RWPE1 (cell line): Measurements from ENCODE around the gene DPYSL3.

Experiments used
- CTCF ChIA-PET: fragments of 350-600 bp; sonication (Branson Sonifier 250); formaldehyde crosslinking; extraction: SDS; loops from one replicate; lab custom pipeline; 2021; lab: Yijun Ruan, JAX
- POLR2A ChIA-PET: fragments of 400-600 bp; formaldehyde crosslinking; extraction: SDS; loops from one replicate; lab custom pipeline; 2020; ENCODE audit warnings: antibody characterized with exemption; ENCODE audit not compliant: low non-redundant PET; lab: Yijun Ruan, JAX
- DNase-seq: peaks from one replicate; pipeline ENCODE4 v3.0.0; 2012; ENCODE audit warnings: low spot score
- H3K27ac ChIP-seq: fragments of 450-650 bp; 2 replicates; pipeline ENCODE4 v1.5.1; 2017
- CTCF ChIP-seq: fragments of 450-650 bp; conservative IDR thresholded peaks from 2 replicates; pipeline ENCODE4 v1.5.1; 2017; ENCODE audit warnings: low read depth, mild to moderate bottlenecking

Gene DPYSL3

GRCh38 chr5:147552897-147553296 is 43.0 kb upstream of the DPYSL3 start:
- POLR2A ChIA-PET, result no interaction called here
- TF ChIP-seq CTCF, result no peak
- CTCF ChIA-PET, result no interaction called here
- no peak for DNase-seq
- peak overlapping the region; percentile 90 for H3K27ac ChIP-seq

- H3K27ac ChIP-seq, result no peak overlapping the region
- ChIA-PET POLR2A (no interaction called here), CTCF (interaction anchor here (0.6 kb wide), 1 partner anchor 43 kb away, joined by 3 read pairs; no protein-coding TSS in a partner anchor)
- no peak for TF ChIP-seq CTCF
- no peak for DNase-seq
Measured at GRCh38 chr5:147551677-147552076, 41.8 kb upstream of the DPYSL3 start.

GRCh38 chr5:147547730-147548129 is 37.9 kb upstream of the DPYSL3 start:
- CTCF ChIA-PET, result no interaction called here
- POLR2A ChIA-PET, result no interaction called here
- H3K27ac ChIP-seq, result no peak overlapping the region
- no peak for DNase-seq
- TF ChIP-seq CTCF, result no peak

GRCh38 chr5:147544556-147544955 is 34.7 kb upstream of the DPYSL3 start:
- POLR2A ChIA-PET, result no interaction called here
- CTCF ChIA-PET, result interaction anchor here (0.7 kb wide), 1 partner anchor 15 kb away, joined by 3 read pairs; no protein-coding TSS in a partner anchor
- no peak for TF ChIP-seq CTCF
- no peak for DNase-seq
- H3K27ac ChIP-seq, result no peak overlapping the region

- peak overlapping the region; percentile 18; the same call in 1 of the 2 replicates for H3K27ac ChIP-seq
- TF ChIP-seq CTCF, result no peak
- CTCF ChIA-PET, result interaction anchor here (1.1 kb wide), 1 partner anchor 32 kb away, joined by 3 read pairs; no protein-coding TSS in a partner anchor
- POLR2A ChIA-PET, result no interaction called here
- peak; percentile 34 for DNase-seq
Measured at GRCh38 chr5:147539053-147539452, 29.2 kb upstream of the DPYSL3 start.

GRCh38 chr5:147538236-147538635 is 28.4 kb upstream of the DPYSL3 start:
- CTCF ChIA-PET, result no interaction called here
- H3K27ac ChIP-seq, result no peak overlapping the region
- POLR2A ChIA-PET, result no interaction called here
- DNase-seq, result no peak
- no peak for TF ChIP-seq CTCF
